Esophagus muscularis mucosa (tissue), 3 donors: ENCODE results near the gene HELZ.

Experiments
- EP300 ChIP-seq: sonication (generic); formaldehyde crosslinking; IDR thresholded peaks from one replicate; pipeline ENCODE4 v1.6.1; 2017; ENCODE audit warnings: antibody characterized with exemption
- TF ChIP-seq, protein P1 (sequence below), 3 experiments: fragments of 200-600 bp in 2 of 3; fragments of 450-650 bp in 1 of 3; sonication (generic) in 2 of 3; IDR thresholded peaks; one replicate each; pipeline ENCODE4 v1.5.1; 2017 to 2019; ENCODE audit warnings: antibody characterized with exemption in 3 of 3, mild to moderate bottlenecking in 2 of 3, moderate library complexity in 1 of 3

DNA sequence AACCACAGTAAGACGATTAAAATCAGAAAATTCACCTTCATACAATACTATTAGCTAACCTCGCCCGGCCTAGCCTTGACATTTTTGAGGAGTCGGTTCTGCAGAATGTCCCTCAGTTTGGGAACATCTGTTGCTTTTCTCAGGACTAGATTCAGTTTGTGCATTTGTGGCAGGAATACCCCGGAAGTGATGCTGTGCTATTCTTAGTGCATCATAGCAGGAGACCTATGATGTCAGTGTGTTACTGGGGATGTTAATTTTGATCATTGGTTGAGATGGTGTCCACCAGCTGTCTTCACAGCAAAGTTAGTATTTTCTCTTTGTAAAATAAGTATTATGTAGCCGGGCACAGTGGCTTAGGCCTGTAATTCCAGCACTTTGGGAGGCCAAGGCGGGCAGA, 21.5 kb upstream of the HELZ start:
- TF ChIP-seq, protein P1, sequence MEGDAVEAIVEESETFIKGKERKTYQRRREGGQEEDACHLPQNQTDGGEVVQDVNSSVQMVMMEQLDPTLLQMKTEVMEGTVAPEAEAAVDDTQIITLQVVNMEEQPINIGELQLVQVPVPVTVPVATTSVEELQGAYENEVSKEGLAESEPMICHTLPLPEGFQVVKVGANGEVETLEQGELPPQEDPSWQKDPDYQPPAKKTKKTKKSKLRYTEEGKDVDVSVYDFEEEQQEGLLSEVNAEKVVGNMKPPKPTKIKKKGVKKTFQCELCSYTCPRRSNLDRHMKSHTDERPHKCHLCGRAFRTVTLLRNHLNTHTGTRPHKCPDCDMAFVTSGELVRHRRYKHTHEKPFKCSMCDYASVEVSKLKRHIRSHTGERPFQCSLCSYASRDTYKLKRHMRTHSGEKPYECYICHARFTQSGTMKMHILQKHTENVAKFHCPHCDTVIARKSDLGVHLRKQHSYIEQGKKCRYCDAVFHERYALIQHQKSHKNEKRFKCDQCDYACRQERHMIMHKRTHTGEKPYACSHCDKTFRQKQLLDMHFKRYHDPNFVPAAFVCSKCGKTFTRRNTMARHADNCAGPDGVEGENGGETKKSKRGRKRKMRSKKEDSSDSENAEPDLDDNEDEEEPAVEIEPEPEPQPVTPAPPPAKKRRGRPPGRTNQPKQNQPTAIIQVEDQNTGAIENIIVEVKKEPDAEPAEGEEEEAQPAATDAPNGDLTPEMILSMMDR (IDR thresholded peaks at IDR 0.05) = no peak
- no peak for TF ChIP-seq EP300
